ENCODE measurements around the gene PLOD3.
"Not testable (repeated sequence)": the region's sequence is repeated elsewhere in the genome, so short reads cannot be mapped to it uniquely, and the experiment has no call there.

The PLOD3 gene

GRCh38 chr7:101208794-101209193 is 8.6 kb downstream of the PLOD3 start:
- TF ChIP-seq MYC (IDR thresholded peaks at IDR 0.05; ENCODE audit: low read depth, low read length) (no peak), MAX (IDR thresholded peaks at IDR 0.05; ENCODE audit: low read depth, low read length) (no peak)
- H3K4me3 ChIP-seq (ENCODE audit: low read depth, low read length), result no peak overlapping the region
- DNase-seq (ENCODE audit: low read depth), result no peak

GRCh38 chr7:101207459-101207858 is 9.9 kb downstream of the PLOD3 start:
- no peak overlapping the region for H3K4me3 ChIP-seq (ENCODE audit: low read depth, low read length)
- DNase-seq (ENCODE audit: low read depth), result no peak
- TF ChIP-seq CTCF (IDR thresholded peaks at IDR 0.05; ENCODE audit: low read depth, low read length) (no peak), MAX (IDR thresholded peaks at IDR 0.05; ENCODE audit: low read depth, low read length) (no peak), MYC (IDR thresholded peaks at IDR 0.05; ENCODE audit: low read depth, low read length) (no peak), POLR2A (IDR thresholded peaks at IDR 0.05; ENCODE audit: extremely low read depth, insufficient read length) (no peak)

GRCh38 chr7:101206665-101207042 is 10.7 kb downstream of the PLOD3 start:
- no peak for TF ChIP-seq POLR2A (IDR thresholded peaks at IDR 0.05; ENCODE audit: extremely low read depth, insufficient read length)
- no peak for TF ChIP-seq MAX (IDR thresholded peaks at IDR 0.05; ENCODE audit: low read depth, low read length)
- no peak for TF ChIP-seq MYC (IDR thresholded peaks at IDR 0.05; ENCODE audit: low read depth, low read length)
- H3K4me3 ChIP-seq (ENCODE audit: low read depth, low read length), result no peak overlapping the region
- DNase-seq (ENCODE audit: low read depth), result peak; percentile 42

- TF ChIP-seq MAX (IDR thresholded peaks at IDR 0.05; ENCODE audit: low read depth, low read length) (no peak), POLR2A (IDR thresholded peaks at IDR 0.05; ENCODE audit: extremely low read depth, insufficient read length) (no peak), CTCF (IDR thresholded peaks at IDR 0.05; ENCODE audit: low read depth, low read length) (no peak), MYC (IDR thresholded peaks at IDR 0.05; ENCODE audit: low read depth, low read length) (no peak)
- no peak for DNase-seq (ENCODE audit: low read depth)
- H3K4me3 ChIP-seq (ENCODE audit: low read depth, low read length), result no peak overlapping the region
Observed at GRCh38 chr7:101205901-101206664, 11.3 kb downstream of the PLOD3 start.

GRCh38 chr7:101203740-101204738 is 13.3 kb downstream of the PLOD3 start:
- H3K4me3 ChIP-seq (ENCODE audit: low read depth, low read length), result not testable (repeated sequence)
- peak; percentile 87 for DNase-seq (ENCODE audit: low read depth)

- no peak for DNase-seq (ENCODE audit: low read depth)
- TF ChIP-seq CTCF (IDR thresholded peaks at IDR 0.05; ENCODE audit: low read depth, low read length) (no peak), POLR2A (IDR thresholded peaks at IDR 0.05; ENCODE audit: extremely low read depth, insufficient read length) (no peak), MYC (IDR thresholded peaks at IDR 0.05; ENCODE audit: low read depth, low read length) (no peak), MAX (IDR thresholded peaks at IDR 0.05; ENCODE audit: low read depth, low read length) (no peak)
- no peak overlapping the region for H3K4me3 ChIP-seq (ENCODE audit: low read depth, low read length)
Observed at GRCh38 chr7:101202603-101202918, 14.8 kb downstream of the PLOD3 start.
